GM19043 (cell line): ENCODE data around the gene TMEM161A.
A peak's percentile ranks its signal among the peaks of the same experiment; 100 is the strongest.
"Not testable (repeated sequence)": the region's sequence is repeated elsewhere in the genome, so short reads cannot be mapped to it uniquely, and the experiment has no call there.

Experiments
- ATAC-seq: cut with Tn5 transposase; IDR thresholded peaks from one replicate; pipeline ENCODE4 v1.9.1; 2021; ENCODE audit warnings: low read depth; ENCODE audit not compliant: unreplicated experiment

The TMEM161A gene

GRCh38 chr19:19138109-19138981, at the start of gene TMEM161A:
Gene TMEM161A, minus strand, starts transcription at chr19:19138478. Its CDS starts 50 bp downstream, at chr19:19138428.
- ATAC-seq, result peak; percentile 98

- no peak for ATAC-seq
Measured at GRCh38 chr19:19186742-19187141, 48.5 kb upstream of the TMEM161A start.

GRCh38 chr19:19185853-19186740, 47.8 kb upstream of the TMEM161A start:
- ATAC-seq, result no peak

GRCh38 chr19:19181488-19181998, 43.3 kb upstream of the TMEM161A start:
- no peak for ATAC-seq

- no peak for ATAC-seq
Measured at GRCh38 chr19:19179548-19180441, 41.5 kb upstream of the TMEM161A start.

GRCh38 chr19:19176950-19177349, 38.7 kb upstream of the TMEM161A start:
- ATAC-seq, result no peak

- not testable (repeated sequence) for ATAC-seq
Measured at GRCh38 chr19:19173243-19173642, 35.0 kb upstream of the TMEM161A start.

- no peak for ATAC-seq
Measured at GRCh38 chr19:19171821-19172532, 33.7 kb upstream of the TMEM161A start.

- no peak for ATAC-seq
Measured at GRCh38 chr19:19170873-19171672, 32.8 kb upstream of the TMEM161A start.

GRCh38 chr19:19170053-19170872, 32.0 kb upstream of the TMEM161A start, which contains the start of gene MEF2B:
Gene MEF2B, minus strand, starts transcription at chr19:19170263. Its CDS starts 19,528 bp downstream, at chr19:19150735.
- peak; percentile 85 for ATAC-seq

GRCh38 chr19:19169236-19170052, 31.2 kb upstream of the TMEM161A start:
- ATAC-seq, result no peak

- ATAC-seq, result no peak
Measured at GRCh38 chr19:19167612-19168011, 29.3 kb upstream of the TMEM161A start.

- ATAC-seq, result no peak
Measured at GRCh38 chr19:19165396-19165795, 27.1 kb upstream of the TMEM161A start.

GRCh38 chr19:19162495-19162894, 24.2 kb upstream of the TMEM161A start:
- ATAC-seq, result no peak

- no peak for ATAC-seq
Measured at GRCh38 chr19:19160461-19161035, 22.3 kb upstream of the TMEM161A start.

- ATAC-seq, result no peak
Measured at GRCh38 chr19:19159534-19159933, 21.3 kb upstream of the TMEM161A start.

- ATAC-seq, result no peak
Measured at GRCh38 chr19:19157808-19158207, 19.5 kb upstream of the TMEM161A start.
